H1 (cell line): Measurements from ENCODE around the gene PHC2. TPM values are rescaled to one million over a fixed set of nuclear protein-coding genes. Genes with fewer than 3 reads are reported as not detected.

Source experiments
- CTCF ChIA-PET: fragments of 300-600 bp; sonication (Branson Sonifier 250); formaldehyde crosslinking; loops from one replicate; lab custom pipeline; 2021; ENCODE audit not compliant: partially characterized antibody; lab: Charles Lee
- POLR2A ChIA-PET: fragments of 300-600 bp; sonication (Branson Sonifier 250); formaldehyde crosslinking; loops from one replicate; lab custom pipeline; 2021; ENCODE audit warnings: inconsistent platforms; ENCODE audit not compliant: partially characterized antibody; lab: Charles Lee
- DNase-seq, 2 experiments: peaks; one replicate each; pipeline versions ENCODE4 v3.0.0 to v3.0.0-alpha.2; 2010 to 2022; ENCODE audit warnings: low spot score in 2 of 2, low read depth in 1 of 2, mixed read lengths in 1 of 2
- FAIRE-seq: peaks from 2 replicates; lab custom pipeline; 2011; peaks lifted over from hg19 to GRCh38; lab: Jason Lieb, UNC
- H2AFZ ChIP-seq: 2 replicates; pipeline ENCODE4 v1.8.1; 2012; ENCODE audit warnings: low read length, inconsistent platforms
- H2AK5ac ChIP-seq: 2 replicates; pipeline ENCODE4 v1.6.1; 2013; ENCODE audit warnings: low read depth, low read length
- H2BK120ac ChIP-seq: replicated peaks from 2 replicates; pipeline ENCODE3; 2013; ENCODE audit warnings: low read depth, low read length, inconsistent platforms
- H2BK12ac ChIP-seq: 2 replicates; pipeline ENCODE4 v1.6.1; 2013; ENCODE audit warnings: low read depth, low read length
- H2BK15ac ChIP-seq: 2 replicates; pipeline ENCODE4 v1.6.1; 2013; ENCODE audit warnings: low read length
- H2BK20ac ChIP-seq: 2 replicates; pipeline ENCODE4 v1.6.1; 2013; ENCODE audit warnings: low read length
- H2BK5ac ChIP-seq: 2 replicates; pipeline ENCODE4 v1.6.1; 2013; ENCODE audit warnings: low read depth, low read length
- H3K14ac ChIP-seq: 2 replicates; pipeline ENCODE4 v1.6.1; 2013; ENCODE audit warnings: inconsistent platforms; ENCODE audit not compliant: insufficient read length
- H3K18ac ChIP-seq: 2 replicates; pipeline ENCODE4 v1.6.1; 2013; ENCODE audit warnings: low read length; ENCODE audit errors: extremely low read depth
- H3K23ac ChIP-seq: 2 replicates; pipeline ENCODE4 v1.6.1; 2013; ENCODE audit warnings: inconsistent platforms; ENCODE audit not compliant: insufficient read length
- H3K23me2 ChIP-seq: 2 replicates; pipeline ENCODE4 v1.6.1; 2013; ENCODE audit warnings: low read depth, low read length
- H3K27ac ChIP-seq: 2 replicates; pipeline ENCODE4 v1.6.1; 2011; ENCODE audit warnings: low read depth, low read length, inconsistent platforms
- H3K27me3 ChIP-seq, 4 experiments: replicated peaks in 1 of 4; 1 replicate in 1 of 4; 2 replicates in 3 of 4; pipeline versions ENCODE4 v1.6.1 to v1.8.1; 2011 to 2013; ENCODE audit warnings: low read length in 3 of 4, mild to moderate bottlenecking in 3 of 4, inconsistent platforms in 2 of 4, mixed read lengths in 2 of 4, moderate library complexity in 1 of 4; ENCODE audit not compliant: control insufficient read depth in 3 of 4, insufficient read depth in 3 of 4; ENCODE audit errors: extremely low read depth in 1 of 4
- H3K36me3 ChIP-seq, 4 experiments: 2 replicates each; pipeline versions ENCODE4 v1.6.1 to v1.8.1; 2011 to 2013; ENCODE audit warnings: mild to moderate bottlenecking in 4 of 4, low read length in 3 of 4, moderate library complexity in 2 of 4, control low read depth in 1 of 4, inconsistent platforms in 1 of 4; ENCODE audit not compliant: insufficient read depth in 4 of 4, control insufficient read depth in 2 of 4
- H3K4ac ChIP-seq: replicated peaks from 2 replicates; pipeline ENCODE3; 2013; ENCODE audit warnings: low read length, low read depth, mixed read lengths, inconsistent platforms; ENCODE audit not compliant: insufficient read length
- H3K4me1 ChIP-seq, 4 experiments: replicated peaks in 1 of 4; 1 replicate in 1 of 4; 2 replicates in 3 of 4; pipeline versions ENCODE4 v1.6.1 to v1.8.1; 2011 to 2013; ENCODE audit warnings: low read length in 3 of 4, inconsistent platforms in 2 of 4, mixed read lengths in 1 of 4; ENCODE audit not compliant: insufficient read depth in 4 of 4, control insufficient read depth in 3 of 4
- H3K4me2 ChIP-seq, 2 experiments: 2 replicates each; pipeline versions ENCODE4 v1.6.1 to v1.8.1; 2011 to 2013; ENCODE audit warnings: low read depth in 2 of 2, low read length in 2 of 2, control low read depth in 1 of 2, inconsistent platforms in 1 of 2, mild to moderate bottlenecking in 1 of 2; ENCODE audit not compliant: insufficient read depth in 1 of 2
- H3K4me3 ChIP-seq, 4 experiments: fragments of 200-600, 300-600 bp in 1 of 4; sonication (generic), shearing (Covaris generic), sonication (Bioruptor Twin) in 1 of 4; 2 replicates each; pipeline versions ENCODE4 v1.5.1 to v1.8.1; 2011 to 2016; ENCODE audit warnings: low read length in 4 of 4, low read depth in 3 of 4, control low read depth in 2 of 4, inconsistent platforms in 2 of 4, mild to moderate bottlenecking in 2 of 4, mixed read lengths in 1 of 4, moderate library complexity in 1 of 4; ENCODE audit not compliant: insufficient read depth in 2 of 4; ENCODE audit errors: extremely low read depth in 1 of 4
- H3K56ac ChIP-seq: replicated peaks from 2 replicates; pipeline ENCODE3; 2013; ENCODE audit warnings: low read depth, mild to moderate bottlenecking, mixed read lengths, low read length, inconsistent platforms; ENCODE audit not compliant: insufficient read length
- H3K79me1 ChIP-seq: 2 replicates; pipeline ENCODE4 v1.6.1; 2013; ENCODE audit warnings: low read depth, low read length, control low read depth
- H3K79me2 ChIP-seq, 2 experiments: 2 replicates each; pipeline versions ENCODE4 v1.6.1 to v1.8.1; 2012 to 2013; ENCODE audit warnings: low read length in 2 of 2, mild to moderate bottlenecking in 2 of 2, inconsistent platforms in 1 of 2; ENCODE audit not compliant: insufficient read depth in 2 of 2, control insufficient read depth in 1 of 2
- H3K9ac ChIP-seq, 4 experiments: replicated peaks in 1 of 4; 1 replicate in 1 of 4; 2 replicates in 3 of 4; pipeline versions ENCODE4 v1.6.1 to v1.8.1; 2011 to 2013; ENCODE audit warnings: low read depth in 3 of 4, low read length in 3 of 4, control low read depth in 2 of 4, mild to moderate bottlenecking in 2 of 4, moderate library complexity in 2 of 4, inconsistent platforms in 1 of 4; ENCODE audit errors: extremely low read depth in 1 of 4
- H3K9me3 ChIP-seq, 2 experiments: 2 replicates each; pipeline versions ENCODE4 v1.6.1 to v1.8.1; 2012 to 2013; ENCODE audit warnings: mild to moderate bottlenecking in 2 of 2, moderate library complexity in 2 of 2, control low read depth in 1 of 2, inconsistent platforms in 1 of 2, low read depth in 1 of 2, low read length in 1 of 2, mixed read lengths in 1 of 2; ENCODE audit not compliant: insufficient read depth in 2 of 2
- H4K20me1 ChIP-seq, 2 experiments: replicated peaks in 1 of 2; 2 replicates each; pipeline versions ENCODE3 to v1.8.1; 2011 to 2013; ENCODE audit warnings: inconsistent platforms in 2 of 2, low read length in 2 of 2, mild to moderate bottlenecking in 1 of 2; ENCODE audit not compliant: insufficient read depth in 2 of 2, control insufficient read depth in 1 of 2
- H4K5ac ChIP-seq: 2 replicates; pipeline ENCODE4 v1.6.1; 2013; ENCODE audit warnings: low read length, low read depth, mixed read lengths, inconsistent platforms; ENCODE audit not compliant: insufficient read length
- H4K8ac ChIP-seq: 2 replicates; pipeline ENCODE4 v1.8.0; 2013; ENCODE audit warnings: mild to moderate bottlenecking, moderate library complexity, low read length, inconsistent platforms; ENCODE audit not compliant: insufficient read depth; ENCODE audit errors: extremely low read depth
- H4K91ac ChIP-seq: replicated peaks from 2 replicates; pipeline ENCODE3; 2013; ENCODE audit warnings: low read length, mixed read lengths, inconsistent platforms; ENCODE audit not compliant: insufficient read length
- CBX5 ChIP-seq: fragments of 300-800, 300-1000 bp; sonication (generic); IDR thresholded peaks from 2 replicates; pipeline ENCODE4 v1.7.1; 2016; ENCODE audit warnings: antibody characterized with exemption, low read length, low read depth
- CBX8 ChIP-seq: fragments of 300-800, 300-1000 bp; sonication (generic); IDR thresholded peaks from 2 replicates; pipeline ENCODE4 v1.7.1; 2016; ENCODE audit warnings: low read depth, low read length, borderline replicate concordance
- CHD2 ChIP-seq: IDR thresholded peaks from 2 replicates; pipeline ENCODE4 v1.6.1; 2012; ENCODE audit warnings: low read length, improper control_type of control experiment
- GABPA ChIP-seq: IDR thresholded peaks from 2 replicates; pipeline ENCODE4 v1.6.1; 2011; ENCODE audit warnings: mild to moderate bottlenecking, low read length, moderate library complexity, borderline replicate concordance; ENCODE audit not compliant: insufficient read depth
- KDM1A ChIP-seq: fragments of 200-600, 300-600 bp; sonication (generic); IDR thresholded peaks from 2 replicates; pipeline ENCODE4 v1.7.1; 2016; ENCODE audit warnings: mild to moderate bottlenecking, low read length, borderline replicate concordance
- KDM4A ChIP-seq: IDR thresholded peaks from one replicate; pipeline ENCODE4 v1.7.1; 2012; ENCODE audit warnings: low read depth, mild to moderate bottlenecking, moderate library complexity, low read length, inconsistent platforms; ENCODE audit not compliant: severe bottlenecking
- KDM5A ChIP-seq: fragments of 200-600 bp; IDR thresholded peaks from 2 replicates; pipeline ENCODE4 v1.7.1; 2012; ENCODE audit warnings: mild to moderate bottlenecking, low read length, inconsistent platforms, mixed read lengths
- MAX ChIP-seq: IDR thresholded peaks from 2 replicates; pipeline ENCODE4 v1.6.1; 2012; ENCODE audit warnings: inconsistent platforms
- PHF8 ChIP-seq: fragments of 200-600 bp; sonication (generic); conservative IDR thresholded peaks from 2 replicates; pipeline ENCODE4 v1.7.1; 2012; ENCODE audit warnings: low read depth, mild to moderate bottlenecking, inconsistent platforms, low read length, moderate library complexity
- RAD21 ChIP-seq, 2 experiments: IDR thresholded peaks in 1 of 2; conservative IDR thresholded peaks in 1 of 2; 2 replicates each; pipeline ENCODE4 v1.6.1; 2011; ENCODE audit warnings: low read depth in 2 of 2, low read length in 2 of 2, improper control_type of control experiment in 1 of 2, inconsistent platforms in 1 of 2, mild to moderate bottlenecking in 1 of 2, moderate library complexity in 1 of 2
- SIX5 ChIP-seq: IDR thresholded peaks from 2 replicates; pipeline ENCODE4 v1.6.1; 2011; ENCODE audit warnings: mild to moderate bottlenecking, low read depth, low read length
- SP2 ChIP-seq: IDR thresholded peaks from 2 replicates; pipeline ENCODE4 v1.6.1; 2012; ENCODE audit warnings: mild to moderate bottlenecking, low read length, inconsistent platforms
- ZNF274 ChIP-seq: IDR thresholded peaks from 2 replicates; pipeline ENCODE4 v1.7.0; 2012; ENCODE audit warnings: low read length, borderline replicate concordance; ENCODE audit errors: extremely low read depth
- WGBS, 2 experiments: shearing (Covaris generic) in 1 of 2; methylation state at CpG; one replicate each; pipeline versions ENCODE4 v1.1.6 to v1.1.7; 2013 to 2015; ENCODE audit warnings: low lambda C conversion rate in 2 of 2, mixed read lengths in 2 of 2, inconsistent platforms in 1 of 2, low coverage in 1 of 2, missing lambda C conversion rate in 1 of 2; ENCODE audit not compliant: insufficient replicate concordance in 2 of 2, insufficient coverage in 1 of 2, insufficient read length in 1 of 2; ENCODE audit errors: extremely low coverage in 1 of 2, missing lambda C conversion rate in 1 of 2; 5-methylcytosine and 5-hydroxymethylcytosine counted together
- polyA plus RNA-seq, 7 experiments: library from polyadenylated mRNA; depleted of rRNA in 3 of 7; stranded (reverse) in 5 of 7; unstranded in 2 of 7; fragments of >200 nt in 5 of 7; fragments of 200-250 nt in 2 of 7; gene quantifications; 1 replicate in 5 of 7; 2 replicates in 1 of 7; 4 replicates in 1 of 7; pipeline versions ENCODE4 v1.2.1 to v1.2.3, GENCODE V29; 2011 to 2013; ENCODE audit warnings: missing spikeins in 2 of 7, mixed read lengths in 2 of 7
- total RNA-seq: library from RNA; stranded (reverse); fragmentation: NEBNext Ultra II Directional; extraction: Animal tissue kit (Norgen Biotek cat#: 25700); gene quantifications from 2 replicates; pipeline ENCODE4 v1.2.1, GENCODE V29; 2021

The PHC2 gene
- total and polyA plus RNA-seq, 2 of the 8 experiments (the other 6 are each of a cell fraction or from before 2014, with no cell fraction given), result 5.6 to 14.2 TPM

- DNase-seq, result no peak
- Histone ChIP-seq H4K5ac (no peak overlapping the region), H3K4me1 (peaks cover 0 to 7% (median under 1%) of the 10 kb centered on the region in 4 experiments; a peak in 4 of 7 replicates), H2BK15ac (no peak overlapping the region), H2BK12ac (no peak overlapping the region), H3K18ac (no peak overlapping the region), H2BK5ac (no peak overlapping the region), H3K4me3 (no peak overlapping the region), H3K27me3 (no peaks in the 10 kb centered on the region; a peak in 2 of 7 replicates), H3K4me2 (no peak overlapping the region), H3K79me1 (0 out of 2 replicates have a peak, but pooled peaks cover 2% of the 10 kb centered on the region), H4K91ac (no peak overlapping the region), H3K9me3 (no peaks in the 10 kb centered on the region), H2AFZ (no peak overlapping the region), H3K4ac (no peak overlapping the region), H4K8ac (no peak overlapping the region), H3K56ac (no peak overlapping the region), H3K36me3 (no peaks in the 10 kb centered on the region), H3K9ac (no peak overlapping the region), H3K14ac (no peak overlapping the region), H3K27ac (no peak overlapping the region), H3K79me2 (no peaks in the 10 kb centered on the region), H3K23ac (no peak overlapping the region), H2BK120ac (no peak overlapping the region), H2BK20ac (no peak overlapping the region), H2AK5ac (no peak overlapping the region), H4K20me1 (no peaks in the 10 kb centered on the region), H3K23me2 (no peaks in the 10 kb centered on the region)
- ChIA-PET POLR2A (interaction anchor here (0.6 kb wide), 1 partner anchor 32 kb away, joined by 3 read pairs; no protein-coding TSS in a partner anchor), CTCF (interaction anchor here (0.9 to 2.2 kb wide), 4 partner anchors 9 to 122 kb away, joined by 3 to 7 read pairs (median 4); no protein-coding TSS in a partner anchor)
- no peak for FAIRE-seq
- WGBS, 2 experiments, result 94% methylated on average over 2 of the region's 2 CpGs; no CpG with 5 or more reads in 1 of the 2 experiments
- TF ChIP-seq KDM5A (no peak), PHF8 (no peak), CBX5 (no peak), MAX (no peak), RAD21 (IDR thresholded peaks at IDR 0.05 in 1 of 2, conservative IDR thresholded peaks at IDR 0.05 in 1 of 2; ENCODE audit: low read depth in 2 of 2, low read length in 2 of 2) (no peak), CBX8 (no peak), KDM1A (no peak), SIX5 (no peak), GABPA (no peak), CHD2 (no peak), SP2 (no peak), ZNF274 (no peak), KDM4A (no peak)
Measured at GRCh38 chr1:33380811-33381210, 50.1 kb downstream of the PHC2 start.
